GM15510 (cell line): ENCODE data around the gene HDGFL2.

Experiments used
- POLR2A ChIP-seq: IDR thresholded peaks from 3 replicates; pipeline ENCODE4 v1.6.1; 2011; ENCODE audit warnings: borderline replicate concordance; ENCODE audit not compliant: insufficient read length; ENCODE audit errors: extremely low read depth

The HDGFL2 gene

DNA sequence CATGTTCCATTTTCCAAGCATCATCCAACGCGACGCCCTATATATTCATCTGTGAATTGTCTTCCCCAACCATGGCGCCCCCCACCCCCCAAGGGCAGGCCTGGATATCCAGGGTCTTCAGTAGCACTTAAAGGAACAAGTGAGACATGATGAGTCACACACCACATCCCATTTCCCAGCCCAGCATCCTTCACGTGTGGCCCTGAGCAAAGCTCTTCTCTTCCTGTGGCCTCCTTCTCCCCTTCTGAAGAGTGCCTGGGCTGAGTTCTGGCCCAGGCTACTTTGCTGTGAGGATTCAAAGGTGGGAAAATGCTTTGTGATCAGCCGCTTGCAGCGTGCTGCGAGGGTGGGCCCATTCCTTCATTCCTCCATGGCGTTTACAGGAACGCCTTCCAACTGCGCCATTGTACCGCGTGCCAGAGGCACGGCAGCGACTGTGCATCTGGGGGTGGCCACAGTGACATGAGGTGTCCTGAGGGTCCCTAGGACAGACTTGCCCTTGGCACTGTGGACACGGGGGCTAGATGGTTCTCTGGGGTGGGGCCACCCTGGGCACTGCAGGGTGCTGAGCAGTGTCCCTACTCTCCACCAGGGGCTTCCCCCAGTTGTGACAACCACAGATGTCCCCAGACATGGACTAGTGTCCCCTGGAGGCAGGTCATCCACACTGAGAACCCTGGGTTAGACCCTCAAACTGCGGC lies 34.5 kb downstream of the HDGFL2 start:
- TF ChIP-seq POLR2A, result no peak

DNA sequence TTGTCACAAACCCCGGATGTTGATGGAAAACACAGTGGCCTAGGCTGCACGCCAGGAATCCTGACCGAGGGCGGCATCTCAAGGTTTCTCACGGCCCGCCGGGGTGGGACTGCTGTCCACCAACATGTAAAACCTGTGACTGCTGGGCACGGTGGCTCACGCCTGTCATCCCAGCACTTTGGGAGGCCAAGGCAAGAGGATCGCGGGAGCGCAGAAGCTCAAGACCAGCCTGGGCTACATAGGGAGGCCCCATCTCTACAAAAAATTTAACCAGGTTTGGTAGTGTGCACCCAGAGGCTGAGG lies 35.0 kb downstream of the HDGFL2 start:
- no peak for TF ChIP-seq POLR2A

DNA sequence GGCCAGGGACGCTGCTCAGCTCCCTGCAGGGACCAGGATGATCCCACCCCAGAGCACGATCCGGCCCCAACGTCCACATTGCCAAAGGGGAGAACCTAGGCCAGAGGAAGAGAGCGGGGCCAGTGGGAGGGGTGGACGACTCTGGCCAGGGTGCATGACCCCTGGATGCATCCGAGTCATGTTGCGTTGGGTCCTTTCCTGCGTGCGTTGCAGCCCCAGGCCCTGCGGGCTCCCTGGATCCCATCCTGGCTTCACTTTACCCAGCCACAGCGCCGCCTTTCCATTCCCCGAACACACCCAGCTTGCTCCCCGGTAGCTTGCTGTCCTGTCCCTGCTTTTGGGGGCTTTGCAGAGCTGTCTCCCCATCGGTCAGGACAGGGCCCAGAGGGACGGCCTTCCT lies 35.7 kb downstream of the HDGFL2 start:
- no peak for TF ChIP-seq POLR2A

DNA sequence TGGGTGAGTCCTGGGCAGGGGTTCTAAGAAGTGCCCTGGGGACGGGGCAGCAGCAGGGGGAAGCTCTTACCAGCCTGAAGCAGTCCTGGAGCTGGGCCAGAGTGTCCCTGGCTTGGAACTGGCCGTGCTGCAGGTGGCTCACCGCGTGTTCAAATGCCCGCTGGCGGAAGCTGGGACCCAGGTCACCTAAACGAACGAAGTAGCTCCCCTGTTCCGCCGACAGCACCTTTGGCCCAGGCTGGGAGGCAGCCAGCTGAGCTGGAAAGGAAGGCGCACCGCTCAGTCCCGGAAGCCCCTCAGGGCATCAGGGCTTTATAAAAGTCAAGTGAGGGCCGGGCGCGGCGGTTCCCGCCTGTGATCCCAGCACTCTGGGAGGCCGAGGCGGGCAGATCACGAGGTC lies 36.6 kb downstream of the HDGFL2 start:
- no peak for TF ChIP-seq POLR2A

DNA sequence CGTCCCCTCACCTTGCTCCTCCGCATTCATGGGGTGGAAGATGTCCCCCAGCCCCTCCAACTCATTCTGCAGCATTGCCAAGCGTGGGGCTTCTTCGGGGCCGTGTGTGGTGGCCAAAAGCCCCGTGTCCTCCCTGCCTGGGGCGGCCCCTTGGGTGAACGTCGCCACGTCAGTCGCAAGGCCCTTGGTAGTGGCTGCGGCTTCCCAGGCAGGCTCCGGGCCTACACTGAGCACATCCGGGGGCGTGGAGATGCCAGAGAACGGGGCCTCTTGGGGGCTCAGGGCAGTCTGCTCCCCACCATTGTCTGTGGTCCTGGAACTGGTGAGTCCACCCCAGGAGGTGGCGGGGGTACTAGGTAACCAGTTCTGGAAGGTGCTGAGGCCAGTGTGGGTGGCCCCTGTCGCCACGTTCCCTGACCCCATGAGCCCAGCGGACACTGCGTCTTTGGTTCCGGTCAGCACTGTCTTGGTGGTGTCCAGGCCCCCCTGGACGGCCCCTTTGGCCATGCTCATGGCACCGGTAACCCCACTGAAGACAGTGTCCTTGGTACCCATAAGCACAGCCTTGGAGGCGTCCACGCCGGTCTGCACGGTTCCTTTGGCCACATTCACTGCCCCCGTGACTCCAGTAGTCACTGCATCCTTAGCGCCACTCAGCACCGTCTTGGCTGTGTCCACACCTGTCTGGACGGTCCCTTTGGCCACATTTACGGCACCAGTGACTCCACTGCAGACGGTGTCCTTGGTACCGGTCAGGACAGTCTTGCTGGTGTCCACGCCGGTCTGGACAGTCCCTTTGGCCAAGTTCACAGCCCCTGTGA lies 38.5 kb downstream of the HDGFL2 start:
- TF ChIP-seq POLR2A, result no peak

DNA sequence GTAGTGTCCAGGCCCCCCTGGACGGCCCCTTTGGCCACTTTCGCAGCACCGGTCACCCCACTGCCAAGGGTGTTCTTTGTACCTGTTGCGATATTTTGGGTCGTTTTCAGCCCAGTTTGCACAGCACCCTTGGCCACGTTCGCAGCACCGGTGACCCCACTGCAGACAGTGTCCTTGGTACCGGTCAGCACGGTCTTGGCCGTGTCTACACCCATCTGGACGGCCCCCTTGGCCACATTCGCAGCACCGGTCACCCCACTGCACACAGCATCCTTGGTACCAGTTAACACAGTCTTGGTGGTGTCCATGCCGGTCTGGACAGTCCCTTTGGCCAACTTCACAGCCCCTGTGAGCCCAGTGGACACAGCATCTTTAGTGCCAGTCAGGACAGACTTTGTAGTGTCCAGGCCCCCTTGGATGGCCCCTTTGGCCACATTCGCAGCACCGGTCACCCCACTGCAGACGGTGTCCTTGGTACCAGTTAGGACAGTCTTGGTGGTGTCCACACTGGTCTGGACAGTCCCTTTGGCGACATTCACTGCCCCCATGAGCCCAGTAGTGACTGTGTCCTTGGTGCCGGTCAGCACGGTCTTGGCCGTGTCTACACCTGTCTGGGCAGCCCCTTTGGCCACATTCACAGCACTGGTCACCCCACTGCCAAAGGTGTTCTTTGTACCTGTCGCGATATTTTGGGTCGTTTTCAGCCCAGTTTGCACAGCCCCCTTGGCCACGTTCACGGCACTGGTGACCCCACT lies 39.4 kb downstream of the HDGFL2 start:
- TF ChIP-seq POLR2A, result no peak

DNA sequence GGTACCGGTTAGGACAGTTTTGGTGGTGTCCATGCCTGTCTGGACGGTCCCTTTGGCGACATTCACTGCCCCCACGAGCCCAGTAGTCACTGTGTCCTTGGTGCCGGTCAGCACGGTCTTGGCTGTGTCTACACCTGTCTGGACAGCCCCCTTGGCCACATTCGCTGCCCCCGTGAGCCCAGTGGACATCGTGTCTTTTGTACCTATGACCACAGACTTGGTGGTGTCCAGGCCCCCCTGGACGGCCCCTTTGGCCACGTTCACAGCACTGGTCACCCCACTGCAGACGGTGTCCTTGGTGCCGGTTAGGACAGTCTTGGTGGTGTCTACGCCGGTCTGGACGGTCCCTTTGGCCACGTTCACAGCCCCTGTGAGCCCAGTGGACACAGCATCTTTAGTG lies 40.0 kb downstream of the HDGFL2 start:
- no peak for TF ChIP-seq POLR2A

DNA sequence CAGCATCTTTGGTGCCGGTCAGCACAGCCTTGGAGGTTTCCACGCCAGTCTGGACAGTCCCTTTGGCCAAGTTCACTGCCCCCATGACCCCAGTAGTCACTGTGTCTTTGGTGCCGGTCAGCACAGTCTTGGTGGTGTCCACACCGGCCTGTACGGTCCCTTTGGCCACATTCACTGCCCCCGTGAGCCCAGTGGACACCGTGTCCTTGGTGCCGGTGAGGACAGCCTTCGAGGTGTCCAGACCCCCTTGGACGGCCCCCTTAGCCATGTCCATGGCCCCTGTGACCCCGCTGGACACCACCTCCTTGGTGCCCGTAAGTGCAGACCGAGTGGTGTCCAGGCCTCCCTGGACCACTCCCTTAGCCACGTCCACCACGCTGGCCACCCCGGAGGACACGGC lies 41.2 kb downstream of the HDGFL2 start:
- no peak for TF ChIP-seq POLR2A

DNA sequence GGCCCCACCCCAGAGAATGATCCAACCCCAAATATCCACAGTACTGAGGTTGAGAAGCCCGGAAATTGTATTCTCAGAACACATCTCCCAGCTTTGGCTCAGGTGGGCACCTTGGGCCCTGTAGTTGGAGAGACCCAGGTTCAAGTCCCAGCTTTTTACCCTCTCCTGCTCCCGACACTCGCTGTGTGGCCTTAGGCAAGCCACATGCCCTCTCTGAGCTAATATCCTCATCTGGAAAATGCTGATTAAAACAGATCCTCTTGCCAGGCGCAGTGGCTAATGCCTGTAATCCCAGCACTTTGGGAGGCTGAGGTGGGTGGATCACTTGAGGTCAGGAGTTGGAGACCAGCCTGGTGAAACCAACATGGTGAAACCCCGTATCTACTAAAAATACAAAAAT lies 43.6 kb downstream of the HDGFL2 start:
- no peak for TF ChIP-seq POLR2A

DNA sequence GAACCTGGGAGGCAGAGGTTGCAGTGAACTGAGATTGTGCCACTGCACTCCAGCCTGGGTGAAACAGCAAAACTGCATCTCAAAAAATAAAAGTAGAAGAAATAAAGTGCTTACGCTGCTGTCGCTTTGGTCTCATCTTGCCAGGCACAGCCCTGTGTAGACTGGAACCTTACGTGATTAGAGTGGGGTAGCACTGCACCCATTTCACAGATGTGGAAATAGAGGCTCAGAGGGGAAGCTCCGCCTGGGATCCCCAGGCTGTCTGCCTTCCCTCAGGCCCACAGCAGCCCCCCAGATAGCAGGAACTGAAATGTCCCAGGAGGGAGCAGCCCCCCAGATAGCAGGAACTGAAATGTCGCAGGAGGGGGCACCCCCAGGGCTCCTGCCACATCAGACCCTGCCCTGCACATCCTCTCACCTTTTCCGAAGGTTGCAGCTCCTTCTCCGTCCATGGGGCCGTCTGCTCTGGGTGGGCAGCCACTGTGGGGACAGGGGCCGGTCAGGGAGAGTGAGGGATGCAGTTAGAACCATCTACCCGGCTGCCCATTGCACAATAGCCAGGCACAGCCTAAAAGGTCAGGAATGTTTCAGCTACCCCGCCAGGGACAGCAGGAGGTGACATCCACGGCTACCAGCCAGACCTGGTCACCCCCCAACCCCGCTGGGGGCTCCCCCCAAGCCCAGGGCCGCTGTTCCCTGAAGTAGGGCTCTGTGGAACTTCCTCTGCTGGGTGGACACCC lies 44.3 kb downstream of the HDGFL2 start:
- TF ChIP-seq POLR2A, result no peak

DNA sequence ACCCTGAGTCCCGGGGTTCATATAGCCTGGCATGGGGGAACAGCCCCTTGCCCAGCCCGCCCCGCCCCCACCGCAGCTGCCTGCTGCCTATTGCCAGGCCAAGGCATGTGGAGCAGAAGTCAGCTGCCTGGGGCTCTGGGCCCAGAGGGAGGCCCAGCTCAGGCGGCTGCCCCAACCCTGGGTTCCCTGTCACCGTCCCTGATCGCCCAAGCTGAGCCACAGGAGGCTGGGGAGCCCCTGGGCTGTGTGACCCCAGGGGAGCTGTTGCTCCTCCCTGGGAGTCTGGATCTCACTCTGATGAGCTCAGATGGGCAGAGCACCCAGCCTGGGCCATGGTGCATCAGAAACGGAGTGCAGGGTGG lies 44.8 kb downstream of the HDGFL2 start:
- no peak for TF ChIP-seq POLR2A

DNA sequence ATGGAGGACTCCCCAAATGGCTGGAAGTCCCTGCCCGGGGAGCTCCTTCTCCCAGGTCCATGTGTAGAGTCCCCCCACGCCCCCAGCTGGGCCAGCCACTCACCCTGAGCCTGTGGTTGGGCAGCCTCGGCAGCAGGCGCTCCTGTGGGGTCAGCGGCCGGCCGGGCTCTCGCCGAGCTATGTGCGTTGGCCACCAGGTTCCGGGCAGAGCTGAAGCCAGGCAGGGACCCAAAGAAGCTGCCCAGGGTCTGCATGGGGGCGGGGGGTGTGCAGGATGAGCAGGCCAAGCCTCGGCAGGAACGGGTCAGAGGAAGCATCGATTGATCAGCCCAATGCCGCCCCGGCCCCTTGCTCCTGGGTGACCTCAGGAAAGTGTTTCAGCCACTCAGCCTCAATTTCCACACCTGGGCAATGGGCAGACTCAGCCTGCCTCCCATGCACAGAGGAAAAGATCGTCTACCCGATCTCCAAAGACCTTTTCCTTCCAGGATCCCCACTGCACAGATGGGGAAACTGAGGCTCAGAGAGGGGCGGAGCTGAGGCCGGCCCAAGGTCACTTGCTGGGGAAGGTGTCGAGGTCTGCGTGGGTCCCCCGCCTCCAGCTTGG lies 45.5 kb downstream of the HDGFL2 start:
- TF ChIP-seq POLR2A, result no peak

DNA sequence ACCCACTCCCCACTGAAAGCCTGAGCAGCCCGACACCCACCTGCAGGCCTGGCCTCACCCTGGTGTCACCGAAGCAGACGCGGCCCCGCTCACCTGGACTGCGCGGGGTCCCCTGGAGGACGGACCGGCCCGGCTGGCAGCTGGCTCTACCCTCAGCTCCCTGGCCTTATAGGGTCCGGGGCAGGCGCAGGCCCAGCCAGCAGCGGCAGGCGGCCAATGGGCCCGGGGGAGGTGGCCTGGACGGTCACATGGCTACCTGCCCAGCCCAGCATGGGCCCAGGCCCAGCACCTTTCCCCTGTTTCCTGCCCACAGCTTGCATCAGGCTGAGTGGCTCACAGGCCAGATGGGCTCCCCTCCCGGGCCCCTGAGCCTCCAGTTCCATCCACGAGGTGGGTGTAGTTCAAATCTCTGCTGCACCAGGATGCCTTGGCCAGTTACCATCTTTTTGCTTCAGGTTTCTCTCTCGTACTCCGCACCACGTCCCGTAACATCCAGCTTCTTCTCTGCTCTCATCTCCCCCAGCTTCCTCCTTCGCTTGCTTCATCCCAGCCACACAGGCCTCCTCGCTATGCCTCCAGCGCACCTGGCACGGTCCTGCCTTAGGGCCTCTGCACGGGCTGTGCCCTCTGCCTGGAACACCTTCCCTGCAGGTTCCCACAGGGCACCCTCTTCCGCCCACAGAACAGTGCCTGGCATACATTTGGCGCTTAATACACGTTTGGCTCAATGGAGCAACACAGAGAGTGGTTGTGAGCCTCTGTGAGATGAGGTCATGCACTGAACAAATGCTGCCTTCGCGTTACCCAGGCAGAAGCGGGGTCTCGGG lies 46.5 kb downstream of the HDGFL2 start, which contains the start of gene PLIN4:
PLIN4 (minus strand) TSS at position 142 of the 827 bp plus-strand sequence. CDS start 214 bp downstream, outside the sequence.
- no peak for TF ChIP-seq POLR2A

DNA sequence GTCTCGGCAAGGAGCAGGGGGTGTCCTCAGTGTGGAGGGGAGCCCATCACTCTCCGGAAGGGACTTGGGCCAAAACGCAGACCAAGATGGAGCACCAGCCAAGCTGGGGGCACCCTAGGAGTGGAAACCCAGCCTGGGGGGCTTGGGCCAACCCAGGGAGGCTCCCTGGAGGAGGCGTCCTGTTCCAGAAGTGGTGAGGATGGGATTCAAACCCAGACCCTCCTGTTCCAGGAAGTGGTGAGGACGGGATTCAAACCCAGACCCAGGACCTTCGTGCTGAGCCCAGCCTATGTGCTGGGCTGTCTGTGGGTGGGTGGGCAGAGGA lies 47.0 kb downstream of the HDGFL2 start:
- TF ChIP-seq POLR2A, result no peak
